CD4-positive, alpha-beta T cell treated with Interleukin-12 subunit alpha and Interleukin-12 subunit beta, for 1 hour (primary cell): Measurements from ENCODE around the gene DEGS2.

Experiments used
- DNase-seq: peaks from one replicate; pipeline ENCODE4 v3.0.0-alpha.2; 2020

The DEGS2 gene

DNA sequence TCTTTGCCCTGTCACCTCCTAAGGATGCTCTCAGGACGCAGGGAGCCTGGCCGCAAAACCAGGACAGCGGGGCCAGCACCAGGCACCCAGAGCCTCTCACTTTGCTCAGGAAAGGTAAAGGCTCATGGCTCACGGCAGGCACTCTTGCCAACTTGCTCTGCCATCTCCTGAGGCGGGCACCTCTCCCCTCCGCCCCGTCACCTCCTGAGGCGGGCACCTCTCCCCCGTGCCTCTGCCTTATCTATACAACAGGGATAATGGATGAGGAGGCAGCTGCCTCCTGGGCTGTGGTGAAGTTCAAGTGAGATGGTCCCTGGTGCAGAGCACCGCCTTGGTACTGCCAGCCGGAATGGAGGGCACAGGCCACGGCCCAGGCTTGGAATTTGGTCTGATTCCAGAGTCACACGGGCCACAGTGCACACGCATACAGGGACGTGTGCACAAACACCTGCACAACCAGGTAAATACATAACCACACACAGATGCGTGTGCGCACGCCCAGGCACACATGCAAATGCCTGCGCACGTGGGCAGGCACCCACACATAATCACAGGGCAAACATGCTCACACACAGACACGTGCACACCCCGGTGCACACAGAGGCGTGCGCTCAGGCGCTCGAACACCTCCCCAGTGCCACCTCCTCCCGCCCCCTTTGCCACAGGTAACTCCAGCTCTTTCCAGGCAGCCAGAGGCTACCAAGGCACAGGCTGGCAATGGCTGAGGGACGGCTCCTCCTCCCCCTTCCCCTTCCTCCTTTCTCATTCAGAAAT, 11.6 kb downstream of the DEGS2 start:
- DNase-seq: no peak

DNA sequence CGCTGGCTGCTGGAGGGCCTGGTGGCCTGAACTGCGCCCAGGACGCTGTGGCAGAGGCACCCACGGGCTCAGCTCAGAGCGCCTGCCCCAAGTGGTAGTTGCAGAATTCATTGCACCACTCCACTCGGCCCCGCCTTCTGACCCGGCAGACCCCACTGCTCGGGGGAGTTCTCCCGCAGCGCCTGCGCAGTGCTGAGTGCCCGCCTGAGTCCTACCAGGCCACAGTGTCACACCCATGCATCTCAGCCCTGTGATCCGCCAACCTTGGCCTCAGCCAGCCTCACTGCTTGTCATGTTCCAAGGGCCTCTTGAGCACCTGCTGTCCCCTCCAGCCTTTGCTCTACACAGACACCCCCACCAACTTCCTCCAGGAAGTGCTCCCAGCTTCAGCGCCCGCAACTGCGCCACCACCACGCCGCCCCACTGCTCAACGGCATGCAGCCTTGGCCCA, 12.2 kb downstream of the DEGS2 start:
- DNase-seq: peak; percentile 68

DNA sequence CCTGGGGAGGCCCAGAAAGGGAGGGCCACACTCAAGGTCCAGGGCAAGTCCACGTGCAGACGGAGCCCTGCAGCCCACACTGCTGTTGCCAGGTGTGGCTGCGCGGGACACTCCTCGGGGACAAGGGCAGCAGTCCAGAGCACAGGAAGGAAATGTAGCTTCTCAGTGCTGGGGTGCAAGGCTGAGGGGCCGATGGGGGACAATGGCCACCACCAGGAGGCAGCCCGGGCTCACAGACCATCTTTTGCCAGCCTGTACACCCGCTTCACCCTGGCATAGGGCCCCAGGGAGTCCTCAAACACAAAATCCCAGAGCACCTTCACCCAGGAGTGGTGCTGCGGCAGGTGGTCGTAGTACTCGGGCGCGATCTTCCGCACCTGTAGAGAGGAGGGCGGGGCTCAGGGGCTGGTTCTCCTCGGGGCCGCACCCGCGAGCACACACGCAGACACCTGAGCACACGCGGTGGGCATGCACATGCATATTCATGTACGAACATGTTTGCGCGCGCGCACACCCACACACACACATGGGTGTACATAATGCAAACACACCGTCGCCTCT, 12.8 kb downstream of the DEGS2 start:
- no peak for DNase-seq

DNA sequence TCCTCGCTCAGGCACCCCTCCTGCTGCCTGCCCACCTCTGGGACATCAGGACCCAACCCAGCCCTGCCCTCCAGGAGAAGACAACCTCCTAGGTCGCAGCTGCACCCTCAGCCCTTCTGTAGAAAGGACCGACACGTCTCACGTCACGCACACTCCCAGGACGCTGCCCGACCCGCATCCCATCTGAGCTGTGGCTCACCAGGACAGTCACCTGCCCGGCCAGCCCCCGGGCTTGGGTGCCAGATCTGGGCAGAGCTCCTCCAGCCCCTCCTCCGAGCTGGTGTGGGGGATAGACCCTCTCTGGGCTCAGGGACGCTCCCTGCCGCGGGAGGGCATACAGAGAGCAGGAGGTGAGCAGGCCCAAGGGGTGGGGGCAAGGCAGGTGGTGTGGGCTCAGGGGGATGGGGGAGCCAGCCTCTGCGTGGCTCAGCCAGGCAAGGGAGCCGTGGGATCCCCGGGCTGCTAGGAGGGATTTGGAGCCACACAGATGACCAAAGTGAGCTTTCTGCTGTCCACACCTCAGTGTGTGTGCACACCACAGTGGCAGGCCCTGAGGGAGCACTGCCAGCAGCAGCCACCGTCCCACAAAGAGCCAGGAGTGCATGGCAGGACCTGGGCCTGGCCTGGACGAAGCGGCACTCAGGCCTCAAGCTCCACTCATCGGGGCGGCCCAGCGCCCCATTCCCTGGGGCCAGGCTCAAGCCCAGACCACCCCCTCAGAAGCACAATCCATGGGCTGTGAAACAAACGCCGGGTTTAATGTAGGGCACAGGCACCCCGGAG, 13.6 kb downstream of the DEGS2 start:
- no peak for DNase-seq

DNA sequence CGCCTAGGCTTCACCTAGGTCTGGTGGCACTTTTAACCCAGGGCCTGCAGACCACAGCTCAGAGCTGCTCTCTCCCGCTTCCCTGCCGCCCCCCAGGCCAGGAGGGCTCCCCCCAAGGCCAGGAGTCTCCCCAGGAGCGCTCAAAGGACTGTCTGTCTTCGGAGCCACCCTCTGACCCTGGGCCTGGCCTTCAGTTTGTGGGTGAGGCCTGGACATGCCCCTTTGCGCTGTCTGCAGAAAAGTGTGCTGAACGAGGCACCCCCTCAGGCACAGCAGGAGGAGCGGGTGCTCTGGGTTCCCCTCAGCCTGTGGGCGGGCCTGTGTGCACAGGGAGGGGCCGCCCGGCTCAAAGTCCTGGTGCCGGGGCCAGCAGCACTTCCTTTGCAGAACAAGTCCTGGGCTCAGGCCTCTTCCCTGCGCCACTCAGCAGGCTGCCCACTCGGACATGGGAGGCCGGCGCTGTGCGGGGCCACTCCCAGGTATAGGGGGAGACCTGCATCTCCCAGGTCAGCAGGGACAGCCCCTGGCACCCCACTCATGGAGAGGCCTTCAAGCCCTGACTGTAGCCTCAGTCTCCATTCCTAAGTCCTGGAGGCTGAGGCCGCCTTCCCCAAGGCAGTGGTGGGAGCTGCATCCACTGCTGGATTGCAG, 14.3 kb downstream of the DEGS2 start:
- DNase-seq: no peak

DNA sequence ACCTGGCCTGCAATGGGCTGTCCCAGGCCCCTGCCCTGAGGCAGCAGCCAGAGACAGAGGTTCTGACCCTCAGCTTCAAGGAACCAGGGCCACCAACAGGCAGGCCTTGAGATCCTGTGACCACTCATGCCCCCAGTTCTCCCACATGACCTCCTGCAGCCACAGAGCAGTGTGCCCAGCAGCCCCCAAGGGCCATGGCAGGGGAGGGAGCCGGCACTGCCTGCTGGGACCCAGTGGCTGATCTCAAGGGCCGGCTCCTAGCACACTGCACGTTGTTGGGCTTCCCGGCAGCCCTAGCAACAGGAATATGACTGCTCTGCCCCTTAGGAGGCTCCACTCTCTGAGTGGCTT, 14.8 kb downstream of the DEGS2 start:
- DNase-seq: no peak

DNA sequence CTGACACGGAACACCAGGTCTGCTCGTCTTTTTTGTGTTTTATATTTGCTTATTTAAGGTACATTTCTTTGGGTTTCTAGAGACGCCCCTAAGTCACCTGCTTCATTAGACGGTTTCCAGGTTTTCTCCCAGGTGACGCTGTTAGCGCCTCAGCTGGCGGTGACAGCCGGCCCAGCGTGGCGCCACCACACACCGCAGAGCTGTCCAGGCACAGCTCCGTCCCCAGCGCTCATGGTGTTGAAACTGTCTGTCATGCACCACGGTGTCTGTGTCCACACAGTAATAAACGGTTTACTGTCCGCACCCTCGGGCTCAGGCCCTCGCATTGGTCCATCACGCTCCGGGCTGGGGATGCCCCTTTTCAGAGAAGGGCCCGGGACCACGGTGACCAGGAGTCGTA, 15.5 kb downstream of the DEGS2 start:
- DNase-seq: no peak

DNA sequence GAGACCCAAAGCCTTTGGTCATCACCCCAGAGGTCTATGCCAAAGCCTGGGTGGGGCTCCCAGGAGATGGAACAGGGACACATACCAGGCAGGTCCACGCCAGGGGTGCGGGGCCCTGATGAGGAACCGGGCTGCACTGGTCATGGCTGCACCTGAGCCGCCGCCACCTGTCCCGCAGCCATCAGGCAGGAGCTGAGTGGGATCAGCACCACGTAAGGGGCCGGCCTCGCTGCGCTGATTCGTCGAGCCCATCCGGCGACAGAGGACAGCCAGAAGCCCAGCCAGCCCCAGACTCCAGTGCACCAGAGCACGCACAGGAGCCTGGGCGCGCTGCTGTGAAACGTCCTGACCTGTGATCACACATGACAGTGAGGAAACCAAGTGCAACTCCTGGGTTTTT, 15.9 kb downstream of the DEGS2 start:
- no peak for DNase-seq

DNA sequence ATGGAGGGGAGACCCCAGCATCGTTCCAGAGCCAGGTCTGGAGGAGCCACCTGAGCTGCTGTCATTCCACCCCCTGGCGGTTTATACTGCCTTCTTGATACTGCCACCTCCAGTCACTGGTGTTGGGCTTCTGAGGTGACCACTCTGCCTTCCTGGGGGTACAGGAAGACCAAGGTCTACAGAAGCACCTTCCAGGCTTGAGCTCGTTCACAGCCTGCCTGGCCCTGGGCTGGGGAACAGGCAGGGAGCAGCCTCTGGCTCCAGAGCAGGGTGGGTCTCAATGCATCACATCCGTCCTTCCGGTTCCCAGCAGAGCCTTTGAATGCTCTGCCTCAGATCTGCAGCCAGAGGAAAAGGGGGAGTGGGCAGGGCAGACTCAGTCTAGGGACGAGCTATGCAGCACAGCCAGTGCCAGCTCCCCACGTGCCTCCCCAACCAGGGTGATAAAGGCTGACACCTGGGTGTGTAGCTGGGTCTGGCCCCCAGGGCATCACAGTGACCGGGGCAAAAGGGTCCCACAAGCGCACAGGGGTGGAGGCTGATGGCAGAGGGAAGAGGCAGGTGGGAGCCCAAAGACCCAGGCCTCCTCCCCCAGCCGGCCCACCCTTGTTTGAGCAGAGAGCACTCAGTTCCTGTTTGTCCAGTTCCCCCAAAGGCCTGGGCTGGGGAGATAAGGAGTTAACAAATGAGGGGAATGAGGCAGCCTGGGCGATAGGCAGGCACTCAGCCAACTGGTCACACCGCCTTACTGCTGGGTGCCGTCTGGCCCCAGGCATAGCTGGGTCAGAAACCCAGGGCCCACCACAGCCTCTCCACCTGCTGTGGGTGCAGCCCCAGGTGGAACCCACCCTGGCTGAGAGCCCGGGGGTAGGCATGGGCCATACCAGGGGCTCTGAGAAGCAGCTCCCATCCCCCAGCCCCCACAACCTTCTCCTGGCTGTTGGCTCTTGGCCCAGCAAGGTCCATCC, 17.1 kb downstream of the DEGS2 start:
- DNase-seq: no peak

DNA sequence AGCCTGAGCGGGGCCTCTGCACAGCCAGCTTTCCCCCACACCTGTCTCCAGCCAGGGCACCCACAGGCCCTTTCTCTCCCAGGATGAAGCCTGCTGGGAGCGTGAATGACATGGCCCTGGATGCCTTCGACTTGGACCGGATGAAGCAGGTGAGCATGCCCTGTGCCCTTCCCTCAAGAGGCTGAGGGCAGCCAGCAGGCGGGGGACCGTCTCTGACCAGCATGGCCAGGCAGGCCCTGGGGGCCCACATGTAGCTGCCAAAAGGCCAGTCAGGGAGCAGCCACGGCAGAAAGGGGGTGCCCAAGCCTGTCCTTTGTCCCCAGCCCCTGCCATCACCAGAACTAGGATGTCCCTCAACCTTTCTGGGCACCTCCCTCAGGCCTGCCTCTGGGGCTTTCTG, 18.3 kb downstream of the DEGS2 start:
- DNase-seq: no peak

DNA sequence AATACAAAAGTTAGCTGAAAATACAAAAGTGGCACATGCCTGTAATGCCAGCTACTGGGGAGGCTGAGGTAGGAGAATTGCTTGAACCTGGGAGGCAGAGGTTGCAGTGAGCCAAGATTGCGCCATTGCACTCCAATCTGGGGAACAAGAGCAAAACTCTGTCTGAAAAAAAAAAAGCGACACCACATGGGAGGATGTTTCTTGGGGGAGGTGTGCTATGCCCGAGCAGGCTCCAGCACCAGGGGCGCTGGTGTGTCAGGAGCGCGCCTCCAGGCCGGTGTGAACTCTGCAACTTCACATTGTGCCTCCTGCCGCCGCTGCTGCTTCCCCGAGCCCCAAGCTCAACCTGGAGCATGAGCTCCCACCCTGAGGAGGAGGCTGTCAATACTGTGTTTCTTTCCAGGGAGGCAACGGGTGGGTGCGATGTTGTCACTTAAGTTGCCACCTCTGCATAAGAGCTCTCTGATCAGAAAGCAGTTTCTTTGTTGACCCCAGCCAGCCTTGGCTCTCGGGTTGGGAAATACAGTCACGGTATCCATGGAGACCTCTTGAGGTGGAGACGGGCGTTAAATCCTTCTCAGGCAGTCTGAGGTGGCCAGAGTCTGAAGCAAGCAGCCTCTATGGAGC, 18.9 kb downstream of the DEGS2 start:
- no peak for DNase-seq

DNA sequence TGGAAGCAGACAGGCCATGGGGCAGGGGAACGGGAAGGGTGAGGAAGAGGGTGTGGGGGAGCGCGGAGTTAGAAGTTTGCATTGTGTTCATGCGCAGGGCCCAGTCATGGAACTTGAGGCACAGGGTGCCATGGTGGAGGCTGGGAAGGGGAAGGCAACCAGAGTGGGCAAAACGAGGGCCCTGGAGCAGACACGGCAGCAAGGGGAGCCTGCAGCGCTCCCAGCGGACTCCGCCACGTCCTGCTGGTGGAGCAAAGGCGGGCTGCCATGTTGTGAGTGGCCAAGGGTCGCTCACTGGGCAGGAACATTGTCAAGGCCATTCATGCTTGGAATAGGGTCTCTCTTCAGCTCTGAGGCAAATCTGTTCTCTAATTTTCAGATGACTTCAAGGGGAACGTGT, 20.5 kb downstream of the DEGS2 start:
- no peak for DNase-seq

DNA sequence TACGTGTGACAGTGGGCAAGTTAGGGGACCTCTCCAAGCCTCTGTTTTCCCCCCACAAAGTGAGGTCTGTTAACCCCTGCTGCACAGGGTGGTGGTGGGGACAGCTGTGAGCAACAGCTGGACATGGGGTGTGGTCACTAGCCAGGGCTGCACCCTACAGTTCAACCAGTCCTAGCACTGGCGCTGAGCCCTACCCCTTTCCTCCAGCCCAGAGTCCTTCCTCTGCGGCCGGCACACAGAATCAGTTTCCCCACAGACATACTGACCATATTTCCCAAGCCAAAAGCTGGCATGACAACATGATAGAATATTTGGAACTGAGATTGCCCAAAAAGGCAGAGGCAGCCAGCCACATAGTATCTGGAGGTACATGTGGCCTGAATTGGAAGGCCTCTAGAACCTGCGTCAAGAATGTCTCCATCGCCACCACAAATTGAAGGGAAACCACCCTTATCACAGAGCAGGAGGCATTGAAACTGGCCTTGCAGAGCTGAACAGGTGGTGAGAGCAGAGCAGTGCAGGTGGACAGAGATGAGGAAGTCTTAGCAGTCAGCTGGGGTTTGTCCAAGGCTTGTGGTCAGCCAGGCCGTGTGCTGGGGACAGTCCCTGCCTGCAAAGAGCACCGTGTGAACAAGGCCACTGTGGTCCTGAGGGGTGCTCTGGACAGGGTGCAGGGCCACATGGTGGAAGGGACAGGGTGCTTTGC, 21.2 kb downstream of the DEGS2 start:
- DNase-seq: no peak

DNA sequence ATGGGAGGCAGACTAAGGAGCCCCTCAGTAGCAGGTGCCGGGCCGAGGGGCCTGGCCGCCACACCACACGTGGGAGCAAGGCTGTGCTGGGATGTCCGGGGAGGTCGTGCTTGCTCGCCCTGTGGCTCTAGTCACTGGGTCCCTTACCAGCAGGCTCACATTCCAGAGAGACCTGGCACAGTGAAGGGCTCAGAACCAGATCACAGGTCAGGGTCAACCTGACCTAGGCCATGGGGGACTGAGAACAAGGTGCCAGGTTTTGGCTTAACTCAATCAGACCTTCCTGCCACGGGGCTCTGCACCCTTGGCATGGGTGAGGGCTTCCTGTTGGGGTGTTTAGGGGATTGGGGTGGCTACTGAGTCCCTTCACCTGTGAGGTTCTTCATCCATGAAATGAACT, 22.3 kb downstream of the DEGS2 start:
- no peak for DNase-seq

DNA sequence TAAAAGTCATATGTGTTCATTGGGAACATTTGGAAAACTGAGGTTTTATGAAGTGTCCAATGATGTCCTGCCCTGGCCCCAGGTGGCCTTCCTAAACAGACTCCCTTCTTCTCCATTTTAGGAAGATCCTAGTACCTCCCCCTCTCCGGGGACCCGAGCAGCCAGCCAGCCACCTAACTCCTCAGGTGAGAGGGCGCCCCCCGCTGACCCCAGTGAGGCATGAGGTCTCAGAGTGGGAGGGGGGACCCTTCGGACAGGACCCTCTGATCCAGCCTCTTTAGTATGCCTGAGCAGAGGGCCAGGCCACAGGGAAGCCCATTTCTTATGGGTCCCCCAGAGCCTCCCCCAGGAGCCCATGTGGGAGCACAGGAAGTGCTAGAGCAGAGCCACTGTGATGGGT, 23.7 kb downstream of the DEGS2 start:
- DNase-seq: no peak

DNA sequence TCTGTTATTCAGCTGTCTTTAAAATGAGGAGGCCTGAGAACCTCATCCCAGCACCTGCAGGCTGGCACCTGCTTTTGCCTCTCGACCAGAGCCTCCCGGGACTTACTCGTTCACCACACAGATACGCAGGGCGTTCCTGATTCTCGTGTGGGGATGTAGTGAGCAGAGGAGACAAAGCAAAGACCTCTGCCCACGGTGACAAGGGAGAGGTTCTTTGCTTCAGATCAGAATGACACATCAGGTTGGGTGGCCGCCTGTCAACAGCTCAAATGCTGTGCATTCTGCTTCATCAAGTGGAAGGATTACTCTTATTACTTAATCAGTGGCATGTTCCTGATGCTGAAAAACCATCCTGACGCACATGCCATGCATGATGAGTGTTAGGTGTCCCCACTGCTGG, 24.4 kb downstream of the DEGS2 start:
- no peak for DNase-seq

DNA sequence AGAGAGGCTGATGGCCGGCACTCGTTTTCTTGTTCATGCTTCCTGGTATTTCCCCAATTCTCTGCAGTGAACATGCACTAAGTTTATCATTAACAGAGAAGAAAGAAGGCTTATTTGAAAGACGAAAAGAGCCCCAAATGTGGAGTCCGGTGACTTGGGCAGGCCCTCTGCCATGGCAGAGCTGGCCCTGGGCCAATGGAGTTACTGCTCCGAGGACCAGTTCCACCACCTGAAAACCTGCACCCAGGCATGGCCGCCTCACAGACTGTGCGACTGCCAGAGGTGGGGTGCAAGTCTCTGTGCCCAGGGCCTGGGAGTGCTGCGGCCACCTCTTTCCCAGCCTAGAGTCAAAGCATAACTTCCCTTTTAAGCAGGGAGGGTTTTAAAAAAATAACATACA, 24.9 kb downstream of the DEGS2 start:
- DNase-seq: no peak

DNA sequence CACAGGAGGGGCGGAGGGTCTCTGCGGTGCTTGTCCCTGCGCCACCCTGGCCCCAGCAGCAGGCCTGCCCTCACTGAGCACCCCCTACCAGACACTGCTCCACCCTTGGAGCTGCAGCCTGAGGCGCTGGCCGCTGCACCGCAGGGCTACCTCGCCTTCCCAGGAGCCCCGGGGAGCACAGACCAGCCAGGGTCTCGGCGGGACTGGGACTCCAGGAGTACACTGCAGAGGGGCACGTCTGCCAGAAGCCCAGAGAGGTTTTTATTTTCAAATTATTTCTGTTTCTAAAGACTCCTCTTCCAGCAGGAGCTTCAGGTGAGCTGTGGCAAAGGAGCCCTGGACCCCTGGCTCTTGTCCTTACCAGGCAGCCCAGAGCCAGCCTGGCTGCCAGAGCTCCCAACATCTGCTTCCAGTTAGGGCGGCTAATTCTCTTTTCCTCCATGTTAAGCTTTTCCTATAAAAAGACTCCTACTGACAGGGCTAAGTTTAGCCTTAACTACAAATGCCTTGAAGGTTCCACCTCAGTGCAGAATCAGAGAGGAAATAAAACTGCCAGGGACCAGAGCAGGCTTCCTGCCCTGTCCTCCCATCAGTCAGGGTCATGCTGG, 26.4 kb downstream of the DEGS2 start:
- DNase-seq: no peak

DNA sequence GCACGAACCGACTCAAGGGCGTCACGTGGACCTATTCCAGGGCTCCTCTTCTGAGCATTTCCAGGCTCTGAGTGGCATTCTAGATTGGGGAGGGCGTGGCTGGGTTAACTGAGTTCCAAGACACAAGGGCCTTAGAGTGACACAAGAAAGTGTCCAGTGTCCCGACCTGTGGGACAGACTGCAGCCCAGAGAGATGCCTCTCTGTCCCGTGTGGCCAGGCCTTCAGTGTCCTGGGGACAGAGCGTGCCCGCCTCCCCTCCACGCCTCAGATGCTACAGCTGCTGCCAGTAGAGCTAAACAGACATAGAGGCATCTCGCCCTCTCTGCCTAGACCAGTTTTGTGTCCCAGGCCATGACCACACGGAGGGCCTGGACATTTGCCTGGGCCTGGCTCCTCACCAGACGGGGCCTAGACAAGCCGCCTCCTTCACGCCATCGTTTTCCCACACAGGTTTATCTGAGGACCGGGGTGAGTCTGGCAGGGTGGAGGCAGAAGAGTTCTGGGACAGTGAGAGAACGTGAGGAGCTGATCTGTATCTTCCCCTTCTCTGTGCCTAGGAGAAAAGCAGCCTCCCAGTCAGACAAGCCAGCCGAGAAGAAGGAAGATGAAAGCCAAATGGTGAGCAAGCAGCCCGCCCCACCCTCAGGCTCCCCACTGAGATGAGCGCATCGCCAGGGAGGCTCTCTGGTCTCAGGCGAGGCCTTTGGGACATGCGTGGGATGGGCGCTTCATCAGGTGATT, 27.1 kb downstream of the DEGS2 start:
- no peak for DNase-seq

DNA sequence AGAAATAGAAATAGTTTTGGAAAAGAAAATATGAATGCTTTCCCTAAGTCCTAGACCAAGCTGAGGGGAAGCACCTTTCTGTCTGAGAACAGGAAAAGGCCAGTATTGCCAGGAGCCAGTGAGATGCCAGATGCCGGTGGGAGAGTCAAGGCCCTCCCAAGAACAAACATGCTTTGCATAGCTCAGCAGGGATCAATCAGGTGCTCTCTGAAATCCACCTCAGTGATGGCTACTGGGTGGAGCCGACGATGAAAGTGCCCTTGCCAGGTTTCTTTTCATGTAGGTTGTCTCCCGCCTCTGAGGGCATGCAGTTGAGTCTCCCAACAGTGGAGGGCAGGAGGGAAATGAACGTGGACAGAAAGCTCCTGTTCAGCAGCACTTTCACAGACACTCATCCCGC, 28.3 kb downstream of the DEGS2 start:
- no peak for DNase-seq
